ENCODE measurements around the gene GATAD2B. TPM values are rescaled to one million over a fixed set of nuclear protein-coding genes. Genes with fewer than 3 reads are reported as not detected.

GATAD2B gene
- total and polyA plus RNA-seq, 2 experiments from 2014 or later = 5.4 to 11.7 TPM

- TF ChIP-seq CTCF (IDR thresholded peaks at IDR 0.05; ENCODE audit: poor library complexity) (peak; percentile 14), EZH2 (IDR thresholded peaks at IDR 0.05; ENCODE audit: borderline replicate concordance) (no peak), EZH2phosphoT487 (IDR thresholded peaks at IDR 0.05; ENCODE audit: low read depth, severe bottlenecking, unreplicated experiment) (no peak)
- Histone ChIP-seq H3K27ac (peak overlapping the region; percentile 94), H3K4me1 (ENCODE audit: insufficient read depth) (peaks cover 24% of the 10 kb centered on the region), H3K79me2 (peaks cover 49% of the 10 kb centered on the region), H3K9me2 (replicated peaks; ENCODE audit: insufficient read depth) (no peaks in the 10 kb centered on the region), H4K20me1 (ENCODE audit: insufficient read depth, poor library complexity, severe bottlenecking) (peaks cover 48% of the 10 kb centered on the region), H3K9me3 (ENCODE audit: low read depth) (no peaks in the 10 kb centered on the region), H3K4me2 (peak overlapping the region; percentile 89), H3K36me3 (replicated peaks; ENCODE audit: insufficient read depth, low read depth) (no peaks in the 10 kb centered on the region), H3K27me3 (no peaks in the 10 kb centered on the region), H2AFZ (peak overlapping the region; percentile 29), H3K4me3 (peak overlapping the region; percentile 51)
- WGBS (ENCODE audit: low lambda C conversion rate, missing lambda C conversion rate) = 1% methylated on average over 15 of the region's 86 CpGs
- peak; percentile 82 for DNase-seq (ENCODE audit: low spot score)
These were observed 448 bp downstream of the GATAD2B start for GRCh38 chr1:153922076-153922971.

- no peak for DNase-seq (ENCODE audit: low spot score)
These were observed 1.0 kb downstream of the GATAD2B start for GRCh38 chr1:153921803-153922075.

GRCh38 chr1:153921080-153921802 is 1.5 kb downstream of the GATAD2B start:
- peaks cover 59% of the 10 kb centered on the region for H4K20me1 ChIP-seq (ENCODE audit: insufficient read depth, poor library complexity, severe bottlenecking)
- 34% methylated on average over 3 of the region's 3 CpGs for WGBS (ENCODE audit: low lambda C conversion rate, missing lambda C conversion rate)

More at GRCh38 chr1:153921803-153922075, 1.0 kb downstream of the GATAD2B start:
- no peaks in the 10 kb centered on the region for H3K9me2 ChIP-seq (replicated peaks; ENCODE audit: insufficient read depth)
- H4K20me1 ChIP-seq (ENCODE audit: insufficient read depth, poor library complexity, severe bottlenecking) = peaks cover 54% of the 10 kb centered on the region
- peak overlapping the region; percentile 89 for H3K4me2 ChIP-seq
- H3K9me3 ChIP-seq (ENCODE audit: low read depth) = no peaks in the 10 kb centered on the region
- under 1% methylated on average over 10 of the region's 10 CpGs for WGBS (ENCODE audit: low lambda C conversion rate, missing lambda C conversion rate)
- H3K36me3 ChIP-seq (replicated peaks; ENCODE audit: insufficient read depth, low read depth) = no peaks in the 10 kb centered on the region
- peak overlapping the region; percentile 29 for H2AFZ ChIP-seq
- peak overlapping the region; percentile 94 for H3K27ac ChIP-seq
- H3K4me3 ChIP-seq = peak overlapping the region; percentile 51
- peaks cover 24% of the 10 kb centered on the region for H3K4me1 ChIP-seq (ENCODE audit: insufficient read depth)
- H3K27me3 ChIP-seq = no peaks in the 10 kb centered on the region
- peaks cover 55% of the 10 kb centered on the region for H3K79me2 ChIP-seq
- TF ChIP-seq EZH2 (IDR thresholded peaks at IDR 0.05; ENCODE audit: borderline replicate concordance) (no peak), EZH2phosphoT487 (IDR thresholded peaks at IDR 0.05; ENCODE audit: low read depth, severe bottlenecking, unreplicated experiment) (no peak), CTCF (IDR thresholded peaks at IDR 0.05; ENCODE audit: poor library complexity) (no peak)

More at GRCh38 chr1:153921080-153921802, 1.5 kb downstream of the GATAD2B start:
- peak overlapping the region; percentile 89 for H3K4me2 ChIP-seq
- H2AFZ ChIP-seq = no peak overlapping the region
- H3K9me3 ChIP-seq (ENCODE audit: low read depth) = no peaks in the 10 kb centered on the region
- H3K79me2 ChIP-seq = peaks cover 60% of the 10 kb centered on the region
- H3K9me2 ChIP-seq (replicated peaks; ENCODE audit: insufficient read depth) = no peaks in the 10 kb centered on the region
- no peak for DNase-seq (ENCODE audit: low spot score)
- no peaks in the 10 kb centered on the region for H3K36me3 ChIP-seq (replicated peaks; ENCODE audit: insufficient read depth, low read depth)
- H3K27me3 ChIP-seq = no peaks in the 10 kb centered on the region
- peak overlapping the region; percentile 51 for H3K4me3 ChIP-seq
- peak overlapping the region; percentile 94 for H3K27ac ChIP-seq
- TF ChIP-seq CTCF (IDR thresholded peaks at IDR 0.05; ENCODE audit: poor library complexity) = no peak
- no peak for TF ChIP-seq EZH2phosphoT487 (IDR thresholded peaks at IDR 0.05; ENCODE audit: low read depth, severe bottlenecking, unreplicated experiment)
- no peak for TF ChIP-seq EZH2 (IDR thresholded peaks at IDR 0.05; ENCODE audit: borderline replicate concordance)
- H3K4me1 ChIP-seq (ENCODE audit: insufficient read depth) = peaks cover 24% of the 10 kb centered on the region

All from hepatocyte (in vitro differentiated cells).